Activated naive CD4-positive, alpha-beta T cell treated with anti-CD3 and anti-CD28 coated beads for 36 hours (primary cell): ENCODE data around the gene SLC1A4. TPM values are rescaled to one million over a fixed set of nuclear protein-coding genes. Genes with fewer than 3 reads are reported as not detected.
A peak's percentile ranks its signal among the peaks of the same experiment; 100 is the strongest.

Experiments
- CTCF ChIA-PET: fragments of 350-600 bp; sonication (Branson Sonifier 250); formaldehyde crosslinking; loops from one replicate; lab custom pipeline; 2021; ENCODE audit warnings: antibody characterized with exemption; lab: Charles Lee
- DNase-seq: peaks from one replicate; pipeline ENCODE4 v3.0.0-alpha.2; 2020
- H3K27ac Mint-ChIP-seq: one replicate; pipeline ENCODE4 v1.8.0; 2021; ENCODE audit warnings: mild to moderate bottlenecking, mixed read lengths
- H3K27me3 Mint-ChIP-seq: one replicate; pipeline ENCODE4 v1.8.0; 2021; ENCODE audit warnings: low read depth, mixed read lengths
- H3K36me3 Mint-ChIP-seq: one replicate; pipeline ENCODE4 v1.8.0; 2021; ENCODE audit warnings: low read depth, mixed read lengths
- H3K4me1 Mint-ChIP-seq: one replicate; pipeline ENCODE4 v1.8.0; 2021; ENCODE audit warnings: low read depth, mixed read lengths
- H3K4me3 Mint-ChIP-seq: one replicate; pipeline ENCODE4 v1.8.0; 2021; ENCODE audit warnings: mild to moderate bottlenecking, moderate library complexity, mixed read lengths
- H3K9me3 Mint-ChIP-seq: one replicate; pipeline ENCODE4 v1.8.0; 2021; ENCODE audit warnings: mixed read lengths
- intact Hi-C: fragments of 100-400 bp; cut with micrococcal nuclease; formaldehyde crosslinking; loops from one replicate; pipeline ENCODE4 v1.15.1; 2023
- total RNA-seq, 2 experiments: library from RNA; stranded (reverse); gene quantifications; one replicate each; pipeline ENCODE4 v1.2.3, GENCODE V29; 2021

Gene SLC1A4
- total RNA-seq, 2 experiments from 2014 or later: 8.3 to 8.7 TPM

DNA sequence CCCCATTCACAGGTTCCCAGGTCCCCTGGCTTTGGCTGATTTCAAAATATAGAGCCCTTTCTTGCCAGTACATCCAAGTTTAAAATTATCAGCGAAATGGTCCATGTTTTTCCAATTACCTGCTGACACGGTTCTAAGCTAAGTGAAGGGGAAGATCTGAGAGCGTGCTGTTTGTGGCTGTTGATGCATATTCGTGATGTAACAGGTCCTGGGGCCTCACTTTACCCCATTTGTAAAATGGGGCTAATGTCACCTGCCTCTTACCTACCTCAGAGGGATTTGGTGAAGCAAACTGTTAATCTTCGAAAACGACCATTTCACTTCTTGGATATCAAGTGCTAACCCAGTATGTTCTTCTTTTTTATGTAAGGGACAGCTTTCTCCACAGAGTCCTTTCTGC, 33.0 kb downstream of the SLC1A4 start:
- CTCF ChIA-PET: no interaction called here
- H3K4me1 Mint-ChIP-seq: no peaks in the 10 kb centered on the region
- no peak overlapping the region for H3K4me3 Mint-ChIP-seq
- intact Hi-C loops: no loop called here
- H3K27ac Mint-ChIP-seq: no peak overlapping the region
- H3K9me3 Mint-ChIP-seq: no peaks in the 10 kb centered on the region
- H3K27me3 Mint-ChIP-seq: no peaks in the 10 kb centered on the region
- DNase-seq: no peak
- peaks cover 25% of the 10 kb centered on the region for H3K36me3 Mint-ChIP-seq

DNA sequence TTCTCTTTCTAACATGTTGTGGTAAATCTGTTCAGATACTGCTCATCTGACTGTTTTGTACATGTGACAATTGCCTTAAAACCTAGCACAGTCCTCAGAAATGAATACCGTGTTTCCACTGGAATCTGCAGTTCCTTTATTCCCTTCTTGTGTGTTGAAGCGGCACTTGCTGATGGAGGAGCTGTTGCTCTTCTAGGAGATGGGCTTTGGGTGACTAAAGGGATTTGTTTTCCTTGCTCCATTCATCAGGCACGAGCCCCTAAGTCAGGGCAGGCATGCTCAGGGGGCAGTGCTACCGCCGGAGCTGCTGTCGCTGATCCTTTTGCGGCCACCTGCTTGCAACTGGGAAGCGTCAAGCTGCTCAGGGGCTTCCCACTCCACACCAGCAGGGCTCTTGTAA, 34.5 kb downstream of the SLC1A4 start:
- H3K4me1 Mint-ChIP-seq: no peaks in the 10 kb centered on the region
- no peaks in the 10 kb centered on the region for H3K9me3 Mint-ChIP-seq
- no peak overlapping the region for H3K4me3 Mint-ChIP-seq
- no peaks in the 10 kb centered on the region for H3K27me3 Mint-ChIP-seq
- DNase-seq: no peak
- peaks cover 12% of the 10 kb centered on the region for H3K36me3 Mint-ChIP-seq
- CTCF ChIA-PET: interaction anchor here (1.2 kb wide), 1 partner anchor 27 kb away, joined by 3 read pairs; no protein-coding TSS in a partner anchor
- H3K27ac Mint-ChIP-seq: no peak overlapping the region
- intact Hi-C loops: no loop called here

- no peak for DNase-seq
- Mint-ChIP-seq H3K4me3 (no peak overlapping the region), H3K4me1 (no peaks in the 10 kb centered on the region), H3K9me3 (no peaks in the 10 kb centered on the region), H3K27me3 (no peaks in the 10 kb centered on the region), H3K27ac (no peak overlapping the region), H3K36me3 (peaks cover 6% of the 10 kb centered on the region)
- intact Hi-C loops: no loop called here
- CTCF ChIA-PET: no interaction called here
Measured at GRCh38 chr2:65024149-65024829, 35.1 kb downstream of the SLC1A4 start.

GRCh38 chr2:65025453-65026123, 36.4 kb downstream of the SLC1A4 start:
- intact Hi-C loops: no loop called here
- Mint-ChIP-seq H3K4me3 (no peak overlapping the region), H3K27me3 (no peaks in the 10 kb centered on the region), H3K27ac (no peak overlapping the region), H3K9me3 (no peaks in the 10 kb centered on the region), H3K4me1 (peaks cover 2% of the 10 kb centered on the region), H3K36me3 (peaks cover 6% of the 10 kb centered on the region)
- no peak for DNase-seq
- CTCF ChIA-PET: no interaction called here

DNA sequence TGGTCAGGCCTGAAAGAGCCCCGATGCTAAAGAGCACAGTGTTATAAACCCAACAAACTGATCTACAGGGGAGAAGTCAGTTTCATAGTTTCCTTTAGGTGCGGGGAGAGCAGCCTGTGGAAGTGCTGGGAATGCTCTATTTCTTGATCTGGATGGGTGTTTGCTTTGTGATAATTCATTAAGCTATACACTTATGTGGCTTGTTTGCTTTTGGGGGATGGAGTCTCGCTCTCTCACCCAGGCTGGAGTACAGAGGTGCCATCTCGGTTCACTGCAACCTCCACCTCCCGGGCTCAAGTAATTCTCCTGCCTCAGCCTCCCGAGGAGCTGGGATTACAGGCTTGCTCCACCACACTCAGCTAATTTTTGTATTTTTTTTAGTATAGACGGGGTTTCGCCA, 37.0 kb downstream of the SLC1A4 start:
- DNase-seq: no peak
- CTCF ChIA-PET: no interaction called here
- peaks cover 6% of the 10 kb centered on the region for H3K36me3 Mint-ChIP-seq
- H3K4me1 Mint-ChIP-seq: peaks cover 8% of the 10 kb centered on the region
- no peak overlapping the region for H3K4me3 Mint-ChIP-seq
- H3K27ac Mint-ChIP-seq: no peak overlapping the region
- H3K9me3 Mint-ChIP-seq: no peaks in the 10 kb centered on the region
- intact Hi-C loops: no loop called here
- no peaks in the 10 kb centered on the region for H3K27me3 Mint-ChIP-seq

DNA sequence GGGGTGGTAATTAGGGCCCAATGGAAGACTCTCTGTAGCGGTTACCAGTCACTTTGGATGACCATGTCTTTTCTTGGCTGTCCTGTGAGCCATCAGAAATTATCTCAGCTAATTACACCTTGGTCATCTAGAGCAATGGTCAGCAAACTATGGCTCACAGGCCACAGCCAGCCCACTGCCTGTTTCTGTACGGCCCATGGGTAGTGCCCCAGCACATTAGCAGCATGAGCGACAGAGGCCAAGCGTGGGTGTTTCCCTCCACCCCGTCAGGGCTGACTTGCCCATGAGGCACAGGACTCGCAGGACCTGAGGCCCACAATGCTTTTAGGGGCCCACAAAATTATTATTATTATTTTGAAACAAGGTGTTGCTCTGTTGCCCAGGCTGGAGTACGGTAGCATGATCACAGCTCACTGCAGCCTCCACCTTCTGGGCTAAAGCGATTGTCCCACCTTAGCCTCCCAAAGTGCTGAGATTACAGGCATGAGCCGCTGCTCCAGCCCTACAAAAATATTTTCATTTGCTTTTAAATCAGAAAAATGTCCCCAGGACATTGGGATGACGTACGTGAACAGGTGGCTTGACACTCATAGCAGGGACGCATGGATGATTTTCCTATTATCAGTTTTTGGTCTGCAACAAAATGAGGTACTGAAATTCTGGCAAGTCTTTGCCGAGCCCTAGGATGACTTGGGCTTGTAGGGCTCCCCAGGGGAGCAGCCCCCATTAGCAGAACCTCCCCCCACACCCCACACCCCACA, 37.7 kb downstream of the SLC1A4 start:
- H3K9me3 Mint-ChIP-seq: no peaks in the 10 kb centered on the region
- H3K4me3 Mint-ChIP-seq: no peak overlapping the region
- H3K27me3 Mint-ChIP-seq: no peaks in the 10 kb centered on the region
- no peak overlapping the region for H3K27ac Mint-ChIP-seq
- H3K4me1 Mint-ChIP-seq: peaks cover 15% of the 10 kb centered on the region
- CTCF ChIA-PET: no interaction called here
- intact Hi-C loops: no loop called here
- peaks cover 3% of the 10 kb centered on the region for H3K36me3 Mint-ChIP-seq
- DNase-seq: no peak

DNA sequence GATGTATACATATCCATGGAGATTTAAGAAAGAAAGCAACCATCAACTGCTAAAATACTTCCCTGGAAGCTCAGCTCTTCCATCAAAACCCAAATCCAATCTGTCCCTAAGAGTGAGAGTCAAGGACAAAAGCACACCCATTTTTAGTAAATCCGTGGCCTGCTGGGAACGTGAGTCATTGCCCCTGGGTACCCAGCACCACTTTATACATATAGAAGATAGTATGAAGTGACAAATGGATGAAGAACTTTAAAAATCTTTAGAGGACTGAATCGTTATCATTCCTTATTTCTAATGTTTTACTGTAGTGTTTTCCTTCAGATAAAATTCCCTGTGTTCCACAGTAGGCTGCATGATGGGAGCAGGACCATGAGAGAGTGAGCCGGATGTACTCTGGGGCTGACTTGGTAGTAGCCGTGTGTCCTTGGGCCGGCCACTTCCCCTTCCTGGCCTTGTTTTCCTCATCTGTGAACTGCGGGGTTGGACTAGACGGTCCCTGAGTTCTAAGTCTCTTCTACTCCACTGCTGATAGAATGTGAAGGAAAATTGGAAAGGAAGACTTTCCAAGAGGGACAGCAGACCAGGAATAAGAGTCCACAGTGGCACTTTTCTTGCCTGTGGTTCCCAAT, 38.5 kb downstream of the SLC1A4 start:
- no peak for DNase-seq
- H3K4me1 Mint-ChIP-seq: peaks cover 23% of the 10 kb centered on the region
- no peak overlapping the region for H3K4me3 Mint-ChIP-seq
- H3K36me3 Mint-ChIP-seq: peaks cover 2% of the 10 kb centered on the region
- no peaks in the 10 kb centered on the region for H3K9me3 Mint-ChIP-seq
- intact Hi-C loops: no loop called here
- H3K27ac Mint-ChIP-seq: no peak overlapping the region
- CTCF ChIA-PET: no interaction called here
- no peaks in the 10 kb centered on the region for H3K27me3 Mint-ChIP-seq

DNA sequence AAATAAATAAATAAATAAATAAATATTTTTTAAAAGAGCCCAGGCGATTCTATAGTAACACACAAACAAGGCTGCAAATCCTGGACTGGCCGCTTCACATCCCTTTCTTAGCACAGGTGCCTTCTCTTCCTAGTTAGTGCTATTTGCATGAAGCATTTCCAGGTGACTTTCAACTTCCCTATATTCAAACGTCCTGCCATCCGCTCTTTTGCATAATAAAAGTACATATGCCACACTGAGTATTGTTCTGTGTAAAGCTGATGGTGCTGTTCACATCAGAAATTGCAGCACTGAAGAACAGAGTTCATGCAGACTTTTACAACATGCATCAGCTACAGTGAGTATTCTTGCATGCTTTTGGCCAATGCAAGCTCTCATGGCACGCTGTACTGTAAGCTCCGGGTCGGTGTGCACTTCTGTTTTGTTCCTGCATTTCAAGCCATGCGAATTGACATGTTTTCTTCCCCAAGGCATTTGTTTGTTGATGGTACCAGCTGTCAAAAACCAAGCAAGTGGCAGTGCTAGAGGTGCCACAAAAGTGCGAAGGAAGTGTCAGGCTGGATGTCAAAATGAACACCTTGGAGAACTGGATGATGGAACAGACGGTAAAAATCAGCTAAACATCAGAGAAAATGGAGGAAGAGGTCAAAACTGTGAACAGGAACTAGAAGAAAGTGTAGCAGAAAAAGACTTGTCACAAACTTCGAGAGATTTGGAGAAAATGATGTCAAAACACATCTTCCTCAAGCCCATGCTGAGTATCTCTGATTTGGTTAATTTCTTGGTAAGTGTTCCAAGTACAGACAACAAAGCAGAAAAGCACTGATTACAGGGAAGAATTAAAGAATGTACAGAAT, 41.5 kb downstream of the SLC1A4 start:
- intact Hi-C loops: loop anchor here (1.0 kb wide), 1 partner anchor 84 kb away; no protein-coding TSS in a partner anchor
- H3K9me3 Mint-ChIP-seq: no peaks in the 10 kb centered on the region
- H3K36me3 Mint-ChIP-seq: no peaks in the 10 kb centered on the region
- H3K4me3 Mint-ChIP-seq: no peak overlapping the region
- H3K27ac Mint-ChIP-seq: no peak overlapping the region
- H3K4me1 Mint-ChIP-seq: peaks cover 23% of the 10 kb centered on the region
- no peaks in the 10 kb centered on the region for H3K27me3 Mint-ChIP-seq
- CTCF ChIA-PET: interaction anchor here (0.9 to 6.0 kb wide), 5 partner anchors 10 to 112 kb away, joined by 3 to 77 read pairs (median 3); no protein-coding TSS in a partner anchor
- no peak for DNase-seq

DNA sequence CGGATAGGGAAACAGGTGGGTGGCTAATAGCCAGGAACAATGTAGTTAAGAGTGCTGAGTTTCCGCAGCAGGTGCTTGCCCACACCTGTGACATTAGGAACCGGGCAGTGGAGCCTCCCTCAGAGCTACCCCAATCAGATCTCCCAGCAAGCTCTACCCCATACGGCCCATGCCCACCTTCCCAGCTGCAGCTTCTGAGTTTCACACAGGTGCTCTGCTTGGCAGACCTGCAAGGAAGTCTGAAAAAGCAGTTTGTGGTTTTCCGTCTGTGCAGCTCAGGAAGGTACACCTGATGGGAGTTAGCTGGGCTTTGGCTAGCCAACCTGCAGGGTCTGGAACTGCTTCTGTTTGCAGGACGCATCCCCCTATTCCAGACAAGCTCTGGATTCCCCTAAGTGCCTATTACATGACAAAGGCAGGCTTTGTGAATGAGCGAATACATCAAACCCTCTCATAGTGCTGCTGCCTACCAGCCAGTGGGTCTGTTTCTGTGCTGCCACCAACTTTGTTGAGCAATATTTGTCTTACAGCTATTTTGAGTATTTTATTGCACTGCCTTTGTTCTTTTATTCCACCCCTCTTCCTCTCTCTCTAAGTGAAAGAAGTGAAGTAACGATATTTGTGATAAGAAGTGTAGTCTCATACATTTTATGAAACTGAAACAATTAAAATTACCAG, 42.3 kb downstream of the SLC1A4 start:
- H3K27ac Mint-ChIP-seq: no peak overlapping the region

DNA sequence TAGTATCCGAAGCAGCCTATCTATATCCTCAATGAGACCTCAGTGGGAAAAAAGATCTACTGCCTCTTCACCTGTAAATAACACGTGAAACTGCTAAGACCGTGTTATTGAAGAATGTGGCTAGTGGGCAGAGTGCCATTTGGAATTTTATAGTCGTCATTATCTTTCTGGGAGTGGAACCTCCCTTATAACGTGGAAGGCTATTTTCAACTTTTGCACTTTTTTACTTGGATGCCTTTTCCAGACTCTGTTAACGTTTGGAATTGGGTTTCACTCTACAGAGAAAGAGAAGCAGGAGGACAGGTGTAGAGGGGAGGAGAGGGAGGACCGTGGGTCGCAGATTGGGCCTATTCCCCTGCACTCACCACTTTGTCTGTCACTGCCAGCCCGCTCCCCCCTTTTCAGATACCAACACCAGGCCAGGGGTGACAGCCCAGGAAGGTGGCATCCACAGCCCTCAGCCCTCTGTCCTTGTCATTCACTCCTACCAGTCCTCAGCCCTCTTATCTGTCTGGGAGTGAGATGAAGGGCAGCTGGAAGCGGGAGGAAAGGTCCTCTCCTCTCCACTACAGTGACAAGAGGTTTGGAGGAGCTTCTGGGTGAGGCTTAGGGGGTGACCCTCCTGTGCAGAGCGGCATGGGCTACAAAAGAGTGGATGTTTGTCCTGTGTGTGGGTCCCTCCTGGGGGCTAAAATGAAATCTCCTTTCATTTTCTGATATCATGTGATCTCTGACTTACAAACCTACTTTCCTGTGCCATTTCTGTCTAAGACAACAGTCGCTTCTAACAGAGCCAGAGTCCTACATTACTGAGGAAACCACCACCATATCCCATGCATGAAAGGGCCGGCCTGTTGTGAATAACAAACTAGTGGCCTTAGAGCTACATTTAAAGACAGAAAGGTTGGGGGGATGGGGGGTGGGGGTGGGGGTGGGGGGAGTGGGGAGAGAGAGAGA, 43.1 kb downstream of the SLC1A4 start:
- Mint-ChIP-seq H3K9me3 (no peaks in the 10 kb centered on the region), H3K27me3 (no peaks in the 10 kb centered on the region), H3K27ac (no peak overlapping the region), H3K4me1 (peaks cover 23% of the 10 kb centered on the region), H3K4me3 (no peak overlapping the region), H3K36me3 (no peaks in the 10 kb centered on the region)
- intact Hi-C loops: loop anchor here (2.0 kb wide), 1 partner anchor 43 kb away; the partner anchor contains the start of gene SLC1A4
- CTCF ChIA-PET: interaction anchor here (0.5 to 6.0 kb wide), 6 partner anchors 11 to 902 kb away, joined by 3 to 77 read pairs (median 4); no protein-coding TSS in a partner anchor
- DNase-seq: no peak

More for the DNA sequence above, 42.3 kb downstream of the SLC1A4 start:
- Mint-ChIP-seq H3K4me3 (no peak overlapping the region), H3K36me3 (no peaks in the 10 kb centered on the region), H3K27me3 (no peaks in the 10 kb centered on the region), H3K4me1 (peaks cover 23% of the 10 kb centered on the region), H3K9me3 (no peaks in the 10 kb centered on the region)
- DNase-seq: peak; percentile 18
- CTCF ChIA-PET: interaction anchor here (1.0 to 6.0 kb wide), 6 partner anchors 11 to 113 kb away, joined by 3 to 77 read pairs (median 4); no protein-coding TSS in a partner anchor
- intact Hi-C loops: loop anchor here (1.0 to 2.0 kb wide), 2 partner anchors 43 to 85 kb away; partner anchors contain the start of gene SLC1A4
